Frontal cortex (tissue), 4 donors: Measurements from ENCODE around the gene POLD2. TPM values are rescaled to one million over a fixed set of nuclear protein-coding genes. Genes with fewer than 3 reads are reported as not detected.

ENCODE experiments used
- DNase-seq, 2 donors: peaks; one replicate each; pipeline ENCODE4 v3.0.0; 2012; ENCODE audit warnings: low spot score in 2 of 2
- FAIRE-seq: peaks from 2 replicates; lab custom pipeline; 2012; peaks lifted over from hg19 to GRCh38; lab: Jason Lieb, UNC
- total RNA-seq: library from RNA; depleted of rRNA; stranded (reverse); fragments of >200 nt; gene quantifications from one replicate; pipeline ENCODE4 v1.2.3, GENCODE V29; 2014
- donor health status: control.
- donor health status: control.
- donor health status: control.

The POLD2 gene
- total RNA-seq, 1 donor from 2014 or later, result 46.1 TPM

GRCh38 chr7:44116087-44116788 lies 7.1 kb downstream of the POLD2 start:
- DNase-seq (no peak), FAIRE-seq (no peak)

DNA sequence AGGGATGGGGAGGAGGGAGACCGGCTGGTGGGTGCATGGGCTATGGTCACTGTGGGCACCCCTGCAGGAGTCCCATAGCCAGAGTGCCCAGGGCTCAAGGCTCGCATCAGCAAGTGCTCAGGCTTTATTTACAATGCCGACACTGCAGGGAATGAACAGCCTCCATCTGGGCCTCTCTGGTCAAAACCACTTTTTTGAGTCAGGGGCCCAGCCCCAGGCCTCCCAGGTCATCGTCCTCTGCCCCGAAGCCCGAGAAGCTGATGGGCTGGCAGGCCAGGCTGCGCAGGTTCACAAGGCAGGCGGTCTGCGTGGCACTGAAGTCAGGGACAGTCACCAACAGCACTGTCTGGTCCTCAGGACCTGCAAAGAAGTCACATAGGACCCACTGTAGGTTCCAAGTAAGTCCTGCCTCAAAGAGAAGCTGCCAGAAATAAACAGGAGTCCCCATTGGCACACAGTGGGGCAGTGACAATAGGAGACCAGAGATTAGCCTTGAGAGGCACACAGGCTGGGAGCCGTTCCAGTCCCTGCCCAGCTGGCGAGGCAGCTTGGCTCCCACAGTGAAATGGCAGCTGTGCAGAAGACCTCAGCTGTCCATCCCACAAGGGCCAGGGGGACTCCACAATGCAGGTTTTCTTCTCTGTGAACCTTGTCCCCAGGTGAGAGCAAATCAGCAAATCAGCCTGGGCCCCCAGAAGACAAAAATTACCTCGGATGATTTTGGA lies 8.6 kb downstream of the POLD2 start:
- FAIRE-seq, result no peak
- DNase-seq, result peak; percentile 84 to 88

DNA sequence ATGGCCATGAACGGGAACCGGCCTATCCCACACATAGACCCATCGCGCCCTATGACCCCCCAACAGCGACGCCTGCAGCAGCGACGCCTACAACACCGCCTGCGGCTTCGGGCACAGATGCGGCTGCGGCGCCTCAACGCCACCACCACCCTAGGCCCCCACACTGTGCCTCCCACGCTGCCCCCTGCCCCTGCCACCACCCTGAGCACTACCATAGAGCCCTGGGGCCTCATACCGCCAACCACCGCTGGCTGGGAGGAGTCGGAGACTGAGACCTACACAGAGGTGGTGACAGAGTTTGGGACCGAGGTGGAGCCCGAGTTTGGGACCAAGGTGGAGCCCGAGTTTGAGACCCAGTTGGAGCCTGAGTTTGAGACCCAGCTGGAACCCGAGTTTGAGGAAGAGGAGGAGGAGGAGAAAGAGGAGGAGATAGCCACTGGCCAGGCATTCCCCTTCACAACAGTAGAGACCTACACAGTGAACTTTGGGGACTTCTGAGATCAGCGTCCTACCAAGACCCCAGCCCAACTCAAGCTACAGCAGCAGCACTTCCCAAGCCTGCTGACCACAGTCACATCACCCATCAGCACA lies 9.5 kb downstream of the POLD2 start:
- DNase-seq, result no peak
- no peak for FAIRE-seq

- FAIRE-seq, result no peak
Observed at GRCh38 chr7:44112997-44113763, 10.2 kb downstream of the POLD2 start.

DNA sequence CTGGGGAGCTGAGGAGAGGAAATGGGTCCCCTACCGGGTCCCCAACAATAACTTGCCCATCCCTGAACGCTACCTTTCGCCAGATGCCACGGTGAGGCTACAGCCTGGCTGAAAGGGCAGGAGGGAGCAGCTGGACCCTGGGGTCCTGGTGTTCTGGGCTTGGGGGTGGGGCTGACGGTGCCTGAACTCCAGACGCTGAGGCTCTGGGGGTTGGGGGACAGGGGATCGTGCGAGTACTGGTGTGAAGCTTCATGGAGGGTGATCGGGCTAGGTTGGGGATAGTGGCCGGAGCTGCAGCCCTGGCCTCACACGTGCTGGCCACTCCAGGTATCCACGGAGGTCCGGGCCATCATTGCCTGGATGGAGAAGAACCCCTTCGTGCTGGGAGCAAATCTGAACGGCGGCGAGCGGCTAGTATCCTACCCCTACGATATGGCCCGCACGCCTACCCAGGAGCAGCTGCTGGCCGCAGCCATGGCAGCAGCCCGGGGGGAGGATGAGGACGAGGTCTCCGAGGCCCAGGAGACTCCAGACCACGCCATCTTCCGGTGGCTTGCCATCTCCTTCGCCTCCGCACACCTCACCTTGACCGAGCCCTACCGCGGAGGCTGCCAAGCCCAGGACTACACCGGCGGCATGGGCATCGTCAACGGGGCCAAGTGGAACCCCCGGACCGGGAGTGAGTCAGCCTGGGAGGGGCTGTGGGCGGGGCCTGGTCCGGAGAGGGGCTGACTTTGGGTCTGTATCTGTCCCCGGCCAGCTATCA lies 10.9 kb downstream of the POLD2 start:
- DNase-seq (no peak), FAIRE-seq (no peak)

More at GRCh38 chr7:44112997-44113763, 10.2 kb downstream of the POLD2 start:
- no peak for DNase-seq

- FAIRE-seq (no peak), DNase-seq (no peak)
Observed at GRCh38 chr7:44111761-44112160, 11.6 kb downstream of the POLD2 start.

DNA sequence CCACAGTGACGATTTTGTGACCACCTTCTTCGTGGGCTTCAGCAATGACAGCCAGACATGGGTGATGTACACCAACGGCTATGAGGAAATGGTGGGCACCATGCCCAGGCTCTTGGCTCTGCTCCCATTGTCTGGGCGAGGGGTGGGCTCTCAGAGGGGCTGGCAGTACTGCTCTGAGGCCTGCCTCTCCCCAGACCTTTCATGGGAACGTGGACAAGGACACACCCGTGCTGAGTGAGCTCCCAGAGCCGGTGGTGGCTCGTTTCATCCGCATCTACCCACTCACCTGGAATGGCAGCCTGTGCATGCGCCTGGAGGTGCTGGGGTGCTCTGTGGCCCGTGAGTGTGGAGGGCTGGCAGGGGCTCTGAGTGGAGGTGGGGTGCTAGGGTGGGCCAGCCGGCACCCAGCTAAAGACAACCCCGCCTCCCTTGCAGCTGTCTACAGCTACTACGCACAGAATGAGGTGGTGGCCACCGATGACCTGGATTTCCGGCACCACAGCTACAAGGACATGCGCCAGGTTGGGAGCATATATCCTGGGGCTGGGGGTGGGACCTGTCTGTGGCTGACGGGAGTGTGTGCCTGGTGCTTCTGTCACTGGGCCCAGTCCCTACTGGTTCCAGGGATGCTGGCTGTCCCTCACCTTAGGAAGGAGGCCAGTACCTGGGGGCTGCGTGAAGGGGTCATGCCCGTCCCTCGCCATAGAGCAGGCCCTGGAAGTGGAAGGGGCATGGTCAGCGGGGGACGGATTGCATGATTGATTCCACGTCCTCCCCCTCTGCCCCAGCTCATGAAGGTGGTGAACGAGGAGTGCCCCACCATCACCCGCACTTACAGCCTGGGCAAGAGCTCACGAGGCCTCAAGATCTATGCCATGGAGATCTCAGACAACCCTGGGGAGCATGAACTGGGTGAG lies 12.4 kb downstream of the POLD2 start:
- FAIRE-seq, result no peak

GRCh38 chr7:44109991-44110390 lies 13.4 kb downstream of the POLD2 start:
- FAIRE-seq, result no peak

More for the DNA sequence above, 12.4 kb downstream of the POLD2 start:
- DNase-seq, result no peak

DNA sequence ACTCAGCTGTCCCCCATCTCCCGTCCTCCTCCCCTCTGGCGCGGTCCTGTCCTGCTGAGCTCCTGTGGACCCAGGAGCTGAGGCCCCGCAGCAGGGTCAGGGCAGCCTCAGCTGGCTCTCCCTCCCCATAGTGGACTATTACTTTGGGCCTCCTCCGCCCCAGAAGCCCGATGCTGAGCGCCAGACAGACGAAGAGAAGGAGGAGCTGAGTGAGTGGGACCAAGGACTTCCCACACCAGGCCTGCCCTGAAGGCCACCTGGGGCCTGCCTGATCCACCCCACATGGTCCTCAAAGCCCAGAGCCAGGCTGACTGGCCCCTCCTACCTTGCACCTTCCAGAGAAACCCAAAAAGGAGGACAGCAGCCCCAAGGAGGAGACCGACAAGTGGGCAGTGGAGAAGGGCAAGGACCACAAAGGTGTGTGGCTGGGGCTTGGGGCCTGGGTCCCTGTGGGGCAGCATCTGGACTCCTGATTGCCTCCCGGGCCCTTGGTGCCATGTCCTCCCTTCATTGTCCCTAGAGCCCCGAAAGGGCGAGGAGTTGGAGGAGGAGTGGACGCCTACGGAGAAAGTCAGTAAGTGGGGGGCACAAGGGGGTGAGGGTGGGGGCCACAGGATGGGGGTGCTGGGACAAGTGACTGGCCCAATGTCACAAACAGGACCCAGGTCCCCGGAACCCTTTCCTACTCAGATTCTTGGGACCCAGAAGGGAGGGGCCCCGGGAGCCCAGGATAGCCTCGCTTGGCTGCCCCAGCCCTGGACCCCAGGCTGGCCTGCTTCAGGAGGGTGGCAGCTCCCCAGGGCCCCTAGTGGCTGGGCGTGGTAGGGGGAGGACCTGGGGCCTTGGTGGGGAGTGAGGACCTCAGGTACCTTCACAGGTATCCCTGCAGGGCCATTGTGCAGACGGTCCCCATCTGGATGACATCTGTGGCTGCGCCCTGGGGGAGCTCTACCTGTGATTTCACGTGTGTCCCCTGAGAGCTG lies 14.3 kb downstream of the POLD2 start:
- FAIRE-seq, result no peak

More at GRCh38 chr7:44109991-44110390, 13.4 kb downstream of the POLD2 start:
- no peak for DNase-seq

DNA sequence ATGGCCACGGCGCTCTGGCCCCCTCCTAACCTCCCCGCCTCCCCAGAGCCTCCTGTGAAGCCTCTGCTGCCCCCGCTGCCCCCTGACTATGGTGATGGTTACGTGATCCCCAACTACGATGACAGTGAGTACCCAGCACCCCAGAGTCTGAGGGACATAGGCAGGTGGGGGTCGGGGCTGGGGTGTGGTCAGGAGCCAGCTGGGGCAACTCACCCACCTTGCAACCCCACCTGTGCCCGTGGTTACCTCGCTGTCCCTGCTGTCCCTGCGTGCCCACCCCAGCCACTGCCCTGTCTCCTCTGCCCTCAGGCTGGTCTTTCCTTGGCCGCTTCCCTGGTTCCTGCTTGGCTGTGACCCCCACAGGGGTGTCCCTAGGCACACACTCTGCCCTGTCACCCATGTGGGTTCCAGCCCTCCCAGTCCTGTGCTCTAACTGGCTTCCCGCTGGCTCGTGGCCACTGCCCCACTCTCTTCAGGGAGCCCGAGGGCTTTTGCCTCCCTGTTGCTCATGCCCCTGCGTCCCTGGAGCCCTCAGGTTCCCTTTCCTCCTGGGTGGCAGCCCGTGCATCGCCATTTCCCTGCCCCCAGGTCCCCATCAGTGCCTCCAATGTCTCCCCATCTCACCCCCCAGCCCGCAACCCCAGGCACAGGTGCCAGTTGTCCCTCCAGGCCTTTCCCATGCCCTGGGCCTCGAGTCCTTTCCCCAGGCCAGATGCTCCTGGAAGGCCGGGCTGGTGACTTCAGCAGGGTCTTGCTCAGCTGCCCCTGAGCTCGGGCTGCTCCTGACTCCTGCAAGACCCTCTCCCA lies 15.2 kb downstream of the POLD2 start:
- DNase-seq, result no peak
- no peak for FAIRE-seq

More for the DNA sequence above, 14.3 kb downstream of the POLD2 start:
- no peak for DNase-seq

GRCh38 chr7:44107116-44107960 lies 16.0 kb downstream of the POLD2 start:
- FAIRE-seq, result no peak
- no peak for DNase-seq

GRCh38 chr7:44106311-44107065 lies 16.9 kb downstream of the POLD2 start:
- DNase-seq (no peak), FAIRE-seq (no peak)

GRCh38 chr7:44105832-44106231 lies 17.5 kb downstream of the POLD2 start:
- DNase-seq (no peak), FAIRE-seq (no peak)

- FAIRE-seq, result no peak
- DNase-seq, result peak; percentile 62 to 66
Observed at GRCh38 chr7:44104860-44105771, 18.2 kb downstream of the POLD2 start.
